GM21737 (cell line): ENCODE measurements around the gene DAAM1.
A peak's percentile ranks its signal among the peaks of the same experiment; 100 is the strongest.

ENCODE experiments used
- ATAC-seq: cut with Tn5 transposase; IDR thresholded peaks from one replicate; pipeline ENCODE4 v1.9.1; 2021; ENCODE audit warnings: mild to moderate bottlenecking, moderate library complexity; ENCODE audit not compliant: unreplicated experiment

The DAAM1 gene

GRCh38 chr14:59215757-59216156, 27.3 kb downstream of the DAAM1 start:
- ATAC-seq: no peak

GRCh38 chr14:59217011-59217410, 28.5 kb downstream of the DAAM1 start:
- ATAC-seq: no peak

GRCh38 chr14:59221568-59221967, 33.1 kb downstream of the DAAM1 start:
- ATAC-seq: no peak

- no peak for ATAC-seq
Observed at GRCh38 chr14:59224341-59224740, 35.9 kb downstream of the DAAM1 start.

GRCh38 chr14:59225281-59225680, 36.8 kb downstream of the DAAM1 start:
- ATAC-seq: no peak

GRCh38 chr14:59228421-59228820, 40.0 kb downstream of the DAAM1 start:
- ATAC-seq: no peak

GRCh38 chr14:59229653-59230406, 41.4 kb downstream of the DAAM1 start:
- ATAC-seq: no peak

GRCh38 chr14:59236195-59236594, 47.7 kb downstream of the DAAM1 start:
- ATAC-seq: no peak

- ATAC-seq: no peak
Observed at GRCh38 chr14:59238216-59238615, 49.7 kb downstream of the DAAM1 start.

GRCh38 chr14:59239022-59239421, 50.6 kb downstream of the DAAM1 start:
- ATAC-seq: no peak

- peak; percentile 66 for ATAC-seq
Observed at GRCh38 chr14:59240356-59240755, 51.9 kb downstream of the DAAM1 start.

- ATAC-seq: no peak
Observed at GRCh38 chr14:59241121-59241520, 52.7 kb downstream of the DAAM1 start.

- ATAC-seq: no peak
Observed at GRCh38 chr14:59243174-59243573, 54.7 kb downstream of the DAAM1 start.

- no peak for ATAC-seq
Observed at GRCh38 chr14:59244581-59244980, 56.1 kb downstream of the DAAM1 start.

- ATAC-seq: peak; percentile 84
Observed at GRCh38 chr14:59245809-59246295, 57.4 kb downstream of the DAAM1 start.

- no peak for ATAC-seq
Observed at GRCh38 chr14:59246566-59246965, 58.1 kb downstream of the DAAM1 start.

GRCh38 chr14:59247801-59248584, 59.5 kb downstream of the DAAM1 start:
- ATAC-seq: no peak

- no peak for ATAC-seq
Observed at GRCh38 chr14:59249029-59249428, 60.6 kb downstream of the DAAM1 start.

GRCh38 chr14:59251811-59252771, 63.6 kb downstream of the DAAM1 start:
- no peak for ATAC-seq

- no peak for ATAC-seq
Observed at GRCh38 chr14:59252772-59253500, 64.5 kb downstream of the DAAM1 start.
